Adrenal gland (tissue), 12 donors: ENCODE measurements around the gene MAPK12. TPM values are rescaled to one million over a fixed set of nuclear protein-coding genes. Genes with fewer than 3 reads are reported as not detected.

Experiments
- DNase-seq, 7 donors: peaks; one replicate each; pipeline ENCODE4 v3.0.0-alpha.2; 2019 to 2020
- H3K27ac ChIP-seq, 5 donors: fragments of 200-600 bp; sonication (generic) in 4 of 5; 1 replicate in 3 of 5; 2 replicates in 2 of 5; pipeline versions ENCODE4 v1.5.1 to v1.8.0; 2016 to 2020; ENCODE audit warnings: mild to moderate bottlenecking in 1 of 5
- H3K27me3 ChIP-seq: fragments of 200-600 bp; 2 replicates; pipeline ENCODE4 v1.8.0; 2021
- H3K36me3 ChIP-seq, 2 donors: fragments of 200-600 bp; replicated peaks in 1 of 2; 1 replicate in 1 of 2; 2 replicates in 1 of 2; pipeline versions ENCODE4 v1.5.1 to v1.8.0; 2018 to 2022
- H3K4me1 ChIP-seq, 2 donors: fragments of 200-600 bp; replicated peaks in 1 of 2; 1 replicate in 1 of 2; 2 replicates in 1 of 2; pipeline versions ENCODE4 v1.5.1 to v1.8.0; 2018 to 2021
- H3K4me3 ChIP-seq, 4 donors: fragments of 200-600 bp; sonication (generic) in 3 of 4; one replicate each; pipeline ENCODE4 v1.5.1; 2016 to 2018
- H3K9me3 ChIP-seq, 3 donors: fragments of 200-600 bp; sonication (generic) in 1 of 3; replicated peaks in 1 of 3; 1 replicate in 2 of 3; 2 replicates in 1 of 3; pipeline versions ENCODE4 v1.5.1 to v1.8.0; 2016 to 2021
- POLR2A ChIP-seq, 2 donors: fragments of 450-650 bp; IDR thresholded peaks; one replicate each; pipeline ENCODE4 v1.6.1; 2017; ENCODE audit warnings: antibody characterized with exemption in 2 of 2, mild to moderate bottlenecking in 2 of 2, moderate library complexity in 1 of 2
- WGBS, 4 donors: extraction: QIAGEN DNeasy Blood & Tissue Kit in 2 of 4; methylation state at CpG; one replicate each; pipeline versions ENCODE4 v1.1.5 to v1.1.7; 2013 to 2017; 5-methylcytosine and 5-hydroxymethylcytosine counted together
- intact Hi-C, 2 donors: fragments of 100-400 bp; cut with DNase I; formaldehyde crosslinking; loops; one replicate each; pipeline versions ENCODE4 v1.14.1 to v1.15.0; 2022 to 2023
- polyA plus RNA-seq, 3 donors: library from polyadenylated mRNA; stranded (reverse); fragments of 200-250 nt in 2 of 3; fragments of 350-450 nt in 1 of 3; fragmentation: Illumina TruSeq in 1 of 3; extraction: RNeasy Lipid Tissue Mini Kit (QIAGEN cat#74804) in 1 of 3; gene quantifications; one replicate each; pipeline ENCODE4 v1.2.3, GENCODE V29; 2013 to 2014
- total RNA-seq, 9 donors: library from RNA; depleted of rRNA in 4 of 9; stranded (reverse); fragments of >200 nt in 4 of 9; fragments of 120-200 nt in 1 of 9; fragmentation: NEBNext Ultra II Directional in 1 of 9; extraction: Animal tissue kit (Norgen Biotek cat#: 25700) in 1 of 9; gene quantifications; one replicate each; pipeline versions ENCODE4 v1.1.0 to v1.2.4, GENCODE V29; 2013 to 2023
- TF ChIP-seq, protein P1 (sequence below), 6 experiments: fragments of 450-650 bp in 4 of 6; fragments of 200-600 bp in 2 of 6; sonication (generic) in 1 of 6; IDR thresholded peaks; 1 replicate in 5 of 6; 2 replicates in 1 of 6; pipeline versions ENCODE4 v1.5.1 to v1.8.0; 2016 to 2021; ENCODE audit warnings: antibody characterized with exemption in 6 of 6, mild to moderate bottlenecking in 2 of 6, moderate library complexity in 1 of 6
- donor health status: healthy with polysubstance abuse.
- donor health status: Bipolar disorder and iron deficiency.
- donor health status: DM: yes; HTN: yes; CAD: no.
- donor health status: DM: no; HTN: no; CAD: no.
- donor health status: DM: no; HTN: no; CAD: no.
- donor health status: DM: yes; HTN: yes; CAD: no.

Gene MAPK12
- total and polyA plus RNA-seq, 12 donors: 1.7 to 17.1 (median 5.4) TPM

DNA sequence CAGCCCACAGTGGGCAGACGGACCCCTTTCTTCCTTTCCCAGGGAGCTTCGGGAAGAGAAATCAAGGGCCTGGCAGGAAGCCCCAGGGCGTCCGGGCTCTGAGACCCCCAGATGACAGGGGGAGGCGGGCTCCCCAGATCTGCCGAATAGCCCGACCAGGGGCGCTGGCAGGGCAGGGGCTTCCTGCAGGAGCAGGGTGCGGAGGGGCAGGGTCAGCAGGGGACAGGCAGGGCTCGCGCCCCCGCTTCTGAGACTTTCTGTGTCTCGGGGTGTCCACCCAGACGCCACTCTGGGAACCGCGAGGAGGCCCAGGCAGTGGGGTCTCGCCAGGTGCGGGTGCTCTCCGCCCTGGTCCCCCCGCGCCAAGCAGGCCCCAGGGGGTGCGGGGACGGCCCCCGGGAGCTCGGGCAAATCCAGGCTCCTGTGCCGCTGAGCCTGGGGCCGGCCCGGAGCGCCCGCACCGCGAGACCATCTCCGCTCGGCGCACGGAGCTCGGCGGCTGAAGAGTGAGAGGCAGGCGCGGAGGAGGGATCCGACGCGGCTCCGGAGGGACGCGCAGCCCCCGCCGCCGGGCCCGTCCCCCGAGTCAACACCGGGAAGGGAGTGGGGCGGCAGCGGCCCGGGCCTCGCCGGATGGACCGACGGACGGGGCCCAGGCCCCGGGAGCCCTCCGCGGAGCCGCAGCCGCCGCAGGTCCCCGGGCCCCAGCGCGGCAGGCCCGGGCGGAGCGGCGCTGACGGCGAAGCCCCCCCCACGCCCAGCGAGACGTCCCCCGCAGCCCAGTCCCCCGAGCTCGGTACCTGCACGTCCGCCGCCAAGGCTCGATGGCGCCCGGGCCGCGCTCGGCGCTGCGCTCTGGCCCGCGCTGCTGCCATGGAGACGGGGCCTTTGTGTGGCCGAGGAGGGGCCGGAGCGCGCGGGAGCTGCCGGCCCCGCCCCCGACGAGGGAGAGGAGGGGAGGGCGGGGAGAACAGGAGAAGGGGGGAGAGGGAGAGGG is 45.6 kb upstream of the MAPK12 start, which contains the start of gene PLXNB2:
TSS of gene PLXNB2 (minus strand) at position 894 of the 997 bp plus-strand sequence. CDS start 17,062 bp downstream, outside the sequence.
- no peaks in the 10 kb centered on the region for H3K9me3 ChIP-seq
- 0 to 1% (median 0%) methylated on average over 6 to 102 of the region's 105 CpGs; no CpG with 5 or more reads in 1 of the 4 donors for WGBS, 4 donors
- intact Hi-C loops: no loop called here
- H3K27me3 ChIP-seq: no peaks in the 10 kb centered on the region
- H3K27ac ChIP-seq: peak within 1 kb of the TSS; percentile 90 to 97 (median 94)
- H3K36me3 ChIP-seq: no peaks in the 10 kb centered on the region
- peak; percentile 45 to 48 for TF ChIP-seq POLR2A (IDR thresholded peaks at IDR 0.05)
- TF ChIP-seq, protein P1, sequence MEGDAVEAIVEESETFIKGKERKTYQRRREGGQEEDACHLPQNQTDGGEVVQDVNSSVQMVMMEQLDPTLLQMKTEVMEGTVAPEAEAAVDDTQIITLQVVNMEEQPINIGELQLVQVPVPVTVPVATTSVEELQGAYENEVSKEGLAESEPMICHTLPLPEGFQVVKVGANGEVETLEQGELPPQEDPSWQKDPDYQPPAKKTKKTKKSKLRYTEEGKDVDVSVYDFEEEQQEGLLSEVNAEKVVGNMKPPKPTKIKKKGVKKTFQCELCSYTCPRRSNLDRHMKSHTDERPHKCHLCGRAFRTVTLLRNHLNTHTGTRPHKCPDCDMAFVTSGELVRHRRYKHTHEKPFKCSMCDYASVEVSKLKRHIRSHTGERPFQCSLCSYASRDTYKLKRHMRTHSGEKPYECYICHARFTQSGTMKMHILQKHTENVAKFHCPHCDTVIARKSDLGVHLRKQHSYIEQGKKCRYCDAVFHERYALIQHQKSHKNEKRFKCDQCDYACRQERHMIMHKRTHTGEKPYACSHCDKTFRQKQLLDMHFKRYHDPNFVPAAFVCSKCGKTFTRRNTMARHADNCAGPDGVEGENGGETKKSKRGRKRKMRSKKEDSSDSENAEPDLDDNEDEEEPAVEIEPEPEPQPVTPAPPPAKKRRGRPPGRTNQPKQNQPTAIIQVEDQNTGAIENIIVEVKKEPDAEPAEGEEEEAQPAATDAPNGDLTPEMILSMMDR (IDR thresholded peaks at IDR 0.05): no peak
- DNase-seq: peak; percentile 81 to 89 (median 85)
- H3K4me3 ChIP-seq: peak within 1 kb of the TSS; percentile 62 to 99 (median 77)
- H3K4me1 ChIP-seq: peaks cover 60 to 63% of the 10 kb centered on the region in 2 donors

DNA sequence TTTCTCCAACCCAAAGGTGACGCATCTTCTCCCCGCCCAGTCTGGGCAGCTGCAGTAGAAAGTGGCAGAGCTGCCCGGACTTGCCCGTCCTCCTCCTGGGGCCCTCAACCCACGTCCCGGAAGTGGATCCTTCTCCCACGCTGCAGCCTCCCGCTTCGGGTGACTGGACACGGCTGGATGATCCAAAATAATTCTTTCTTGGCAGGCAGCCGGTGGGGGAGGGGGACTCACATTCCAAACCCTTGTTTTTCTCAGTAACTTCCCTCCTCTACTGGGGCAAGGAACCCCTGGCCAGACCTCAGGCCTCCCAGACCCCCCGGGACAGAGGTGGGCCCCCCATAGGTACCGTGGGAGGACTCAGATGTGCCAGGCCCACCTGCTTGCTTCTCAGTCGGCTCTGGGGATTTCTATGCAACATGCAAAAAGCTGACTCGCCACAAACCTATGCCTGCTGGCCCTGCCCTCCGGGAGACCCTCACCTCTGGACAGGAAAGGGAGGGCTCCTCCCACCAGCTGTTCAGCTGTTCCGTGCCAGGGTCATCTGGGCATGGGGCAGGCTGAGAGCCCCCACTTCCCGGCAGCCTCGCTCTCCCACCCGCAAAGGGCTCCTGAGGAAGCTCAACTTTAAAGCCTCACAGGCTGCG is 44.6 kb upstream of the MAPK12 start:
- DNase-seq: peak; percentile 91 to 98 (median 97)
- intact Hi-C loops: no loop called here
- no peaks in the 10 kb centered on the region for H3K27me3 ChIP-seq
- H3K9me3 ChIP-seq: no peaks in the 10 kb centered on the region
- peak overlapping the region; percentile 84 to 97 (median 94) for H3K27ac ChIP-seq
- no peaks in the 10 kb centered on the region for H3K36me3 ChIP-seq
- H3K4me1 ChIP-seq: peaks cover 68 to 73% of the 10 kb centered on the region in 2 donors
- H3K4me3 ChIP-seq: peak overlapping the region; percentile 62 to 99 (median 77)
- 0 to 4% (median 2%) methylated on average over 5 to 21 of the region's 21 CpGs for WGBS, 4 donors
- TF ChIP-seq, protein P1 (IDR thresholded peaks at IDR 0.05): no peak
- TF ChIP-seq POLR2A (IDR thresholded peaks at IDR 0.05): peak in 1 of 2 donors; percentile 74

DNA sequence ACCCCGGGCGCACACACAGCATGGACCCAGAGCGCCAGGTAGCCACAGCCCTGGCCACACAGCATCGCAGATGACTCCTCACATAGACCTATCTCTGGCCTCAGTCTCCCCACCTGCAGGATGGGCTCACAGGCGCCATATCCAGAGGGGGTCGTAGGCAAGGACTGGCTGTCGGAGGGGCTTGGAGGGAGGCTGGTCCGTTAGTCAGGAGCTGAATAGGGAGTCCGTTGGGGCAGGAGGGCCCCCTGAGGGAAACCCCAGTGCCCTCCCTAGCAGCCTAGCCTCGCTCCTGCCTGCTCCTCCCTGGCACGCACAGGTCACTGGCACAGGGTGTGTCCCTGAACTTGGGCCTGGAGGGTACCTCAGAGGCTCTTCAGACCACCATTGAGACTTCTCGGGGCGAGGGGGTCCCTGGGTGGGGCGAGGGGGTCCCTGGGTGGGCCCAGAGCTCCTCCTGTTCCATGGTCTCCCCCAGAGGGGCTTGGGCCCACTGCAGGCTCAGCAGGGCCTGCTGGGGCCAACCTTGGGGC is 44.0 kb upstream of the MAPK12 start:
- intact Hi-C loops: no loop called here
- Histone ChIP-seq H3K4me3 (peak overlapping the region in 2 of 4 donors; percentile 20 to 99), H3K4me1 (peaks cover 74 to 79% of the 10 kb centered on the region in 2 donors), H3K27me3 (no peaks in the 10 kb centered on the region), H3K36me3 (no peaks in the 10 kb centered on the region), H3K9me3 (no peaks in the 10 kb centered on the region), H3K27ac (peak overlapping the region; percentile 84 to 97 (median 94))
- TF ChIP-seq, protein P1 (IDR thresholded peaks at IDR 0.05): peak in 2 of 6 experiments; percentile 9 to 11
- TF ChIP-seq POLR2A (IDR thresholded peaks at IDR 0.05): no peak
- 40 to 52% (median 44%) methylated on average over 7 to 14 of the region's 14 CpGs for WGBS, 4 donors
- no peak for DNase-seq
